Neural progenitor cell (in vitro differentiated cells): ENCODE data around the gene PGAP3.

ENCODE experiments used
- EZH2 ChIP-seq: fragments of 200-600 bp; sonication (generic); IDR thresholded peaks from 2 replicates; pipeline ENCODE4 v1.6.1; 2017; ENCODE audit warnings: antibody characterized with exemption, mild to moderate bottlenecking, moderate library complexity
- EZH2phosphoT487 ChIP-seq: fragments of 200-600 bp; sonication (generic); IDR thresholded peaks from 2 replicates; pipeline ENCODE4 v1.6.1; 2017; ENCODE audit warnings: antibody characterized with exemption
- TF ChIP-seq, protein P1 (sequence below): fragments of 200-600 bp; sonication (generic); IDR thresholded peaks from 2 replicates; pipeline ENCODE4 v1.5.1; 2017; ENCODE audit warnings: antibody characterized with exemption, mild to moderate bottlenecking

DNA sequence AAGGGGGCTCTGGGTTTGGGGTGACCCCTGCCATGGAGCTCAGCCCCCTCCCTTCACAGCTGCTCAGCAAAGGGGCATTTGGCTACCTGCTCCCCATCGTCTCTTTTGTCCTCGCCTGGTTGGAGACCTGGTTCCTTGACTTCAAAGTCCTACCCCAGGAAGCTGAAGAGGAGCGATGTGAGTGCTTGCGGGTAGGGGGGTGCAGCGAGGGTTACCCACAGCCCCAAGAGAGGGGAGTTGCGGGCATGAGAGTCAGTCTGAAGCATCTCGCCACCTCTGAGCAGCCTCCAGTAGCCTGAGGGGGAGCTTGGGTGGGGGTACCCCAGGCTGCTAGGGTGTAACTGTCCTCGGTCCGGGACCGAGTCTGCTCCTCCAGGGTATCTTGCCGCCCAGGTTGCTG, 29.5 kb downstream of the PGAP3 start:
- TF ChIP-seq, protein P1, sequence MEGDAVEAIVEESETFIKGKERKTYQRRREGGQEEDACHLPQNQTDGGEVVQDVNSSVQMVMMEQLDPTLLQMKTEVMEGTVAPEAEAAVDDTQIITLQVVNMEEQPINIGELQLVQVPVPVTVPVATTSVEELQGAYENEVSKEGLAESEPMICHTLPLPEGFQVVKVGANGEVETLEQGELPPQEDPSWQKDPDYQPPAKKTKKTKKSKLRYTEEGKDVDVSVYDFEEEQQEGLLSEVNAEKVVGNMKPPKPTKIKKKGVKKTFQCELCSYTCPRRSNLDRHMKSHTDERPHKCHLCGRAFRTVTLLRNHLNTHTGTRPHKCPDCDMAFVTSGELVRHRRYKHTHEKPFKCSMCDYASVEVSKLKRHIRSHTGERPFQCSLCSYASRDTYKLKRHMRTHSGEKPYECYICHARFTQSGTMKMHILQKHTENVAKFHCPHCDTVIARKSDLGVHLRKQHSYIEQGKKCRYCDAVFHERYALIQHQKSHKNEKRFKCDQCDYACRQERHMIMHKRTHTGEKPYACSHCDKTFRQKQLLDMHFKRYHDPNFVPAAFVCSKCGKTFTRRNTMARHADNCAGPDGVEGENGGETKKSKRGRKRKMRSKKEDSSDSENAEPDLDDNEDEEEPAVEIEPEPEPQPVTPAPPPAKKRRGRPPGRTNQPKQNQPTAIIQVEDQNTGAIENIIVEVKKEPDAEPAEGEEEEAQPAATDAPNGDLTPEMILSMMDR = no peak
- TF ChIP-seq EZH2phosphoT487 (no peak), EZH2 (no peak)
